WTC11 (cell line): ENCODE data around the gene DISC1. TPM values are rescaled to one million over a fixed set of nuclear protein-coding genes. Genes with fewer than 3 reads are reported as not detected.

Source experiments
- ATAC-seq: fragments of 200-7000 bp; cut with Tn5 transposase; 2 replicates; pipeline ENCODE4 v1.10.0; 2021; ENCODE audit warnings: mild to moderate bottlenecking, moderate library complexity
- CTCF ChIA-PET: fragments of 300-600 bp; sonication (Branson Sonifier 250); formaldehyde crosslinking; loops from one replicate; lab custom pipeline; 2021; ENCODE audit warnings: antibody characterized with exemption; lab: Charles Lee
- POLR2A ChIA-PET: fragments of 350-600 bp; sonication (Branson Sonifier 250); formaldehyde crosslinking; loops from one replicate; lab custom pipeline; 2021; ENCODE audit warnings: antibody characterized with exemption; lab: Charles Lee
- DNase-seq: peaks from one replicate; pipeline ENCODE4 v3.0.0; 2021; ENCODE audit warnings: low spot score
- H3K27ac Mint-ChIP-seq: 2 replicates; pipeline ENCODE4 v1.8.0; 2021; ENCODE audit warnings: mixed read lengths
- H3K27me3 Mint-ChIP-seq: 2 replicates; pipeline ENCODE4 v1.8.0; 2021; ENCODE audit warnings: low read depth, mild to moderate bottlenecking, moderate library complexity, mixed read lengths
- H3K36me3 Mint-ChIP-seq: 2 replicates; pipeline ENCODE4 v1.8.0; 2021; ENCODE audit warnings: mixed read lengths
- H3K4me1 Mint-ChIP-seq: 2 replicates; pipeline ENCODE4 v1.8.0; 2022; ENCODE audit warnings: mixed read lengths
- H3K4me3 Mint-ChIP-seq: 2 replicates; pipeline ENCODE4 v1.8.0; 2021; ENCODE audit warnings: mild to moderate bottlenecking, moderate library complexity, mixed read lengths
- H3K9me3 Mint-ChIP-seq: 2 replicates; pipeline ENCODE4 v1.8.0; 2021; ENCODE audit warnings: mixed read lengths
- RELA ChIP-seq: sonication (generic); formaldehyde crosslinking; IDR thresholded peaks from 2 replicates; pipeline ENCODE4 v1.8.1; 2022; ENCODE audit warnings: missing genetic modification reagents, mild to moderate bottlenecking, borderline replicate concordance
- TCF7 ChIP-seq: sonication (generic); formaldehyde crosslinking; IDR thresholded peaks from 2 replicates; pipeline ENCODE4 v1.8.0; 2022; ENCODE audit warnings: mild to moderate bottlenecking, low read depth, missing genetic modification reagents, moderate library complexity
- TEAD1 ChIP-seq: sonication (generic); formaldehyde crosslinking; IDR thresholded peaks from 2 replicates; pipeline ENCODE4 v1.8.0; 2022; ENCODE audit warnings: mild to moderate bottlenecking, missing genetic modification reagents
- total RNA-seq: library from RNA; stranded (reverse); gene quantifications from 3 replicates; pipeline ENCODE4 v1.2.3, GENCODE V29; 2021
- TF ChIP-seq, protein P1 (sequence below): sonication (generic); formaldehyde crosslinking; IDR thresholded peaks from 2 replicates; pipeline ENCODE4 v1.8.0; 2022; ENCODE audit warnings: mild to moderate bottlenecking, missing genetic modification reagents
- TF ChIP-seq, protein P2 (sequence below): sonication (generic); formaldehyde crosslinking; IDR thresholded peaks from 2 replicates; pipeline ENCODE4 v1.8.1; 2022; ENCODE audit warnings: mild to moderate bottlenecking, moderate library complexity, missing genetic modification reagents
- TF ChIP-seq, protein P3 (sequence below): sonication (generic); formaldehyde crosslinking; IDR thresholded peaks from 2 replicates; pipeline ENCODE4 v1.8.1; 2023; ENCODE audit warnings: mild to moderate bottlenecking, missing genetic modification reagents
- TF ChIP-seq, protein P4 (sequence below): sonication (generic); formaldehyde crosslinking; IDR thresholded peaks from 2 replicates; pipeline ENCODE4 v1.8.1; 2023; ENCODE audit warnings: mild to moderate bottlenecking, missing genetic modification reagents, moderate library complexity
- TF ChIP-seq, protein P5 (sequence below): sonication (generic); formaldehyde crosslinking; IDR thresholded peaks from 2 replicates; pipeline ENCODE4 v1.8.1; 2023; ENCODE audit warnings: mild to moderate bottlenecking, moderate library complexity, missing genetic modification reagents
- TF ChIP-seq, protein P6 (sequence below): sonication (generic); formaldehyde crosslinking; IDR thresholded peaks from 2 replicates; pipeline ENCODE4 v1.8.0; 2023; ENCODE audit warnings: mild to moderate bottlenecking, missing genetic modification reagents
- TF ChIP-seq, protein P7 (sequence below): fragments of 250-450 bp; sonication (Bioruptor Pico); conservative IDR thresholded peaks from 2 replicates; pipeline ENCODE4 v1.9.0; 2021; ENCODE audit warnings: mild to moderate bottlenecking
- TF ChIP-seq, protein P8 (sequence below): sonication (generic); formaldehyde crosslinking; conservative IDR thresholded peaks from 2 replicates; pipeline ENCODE4 v1.8.1; 2023; ENCODE audit warnings: mild to moderate bottlenecking, low read depth, missing genetic modification reagents, moderate library complexity
- TF ChIP-seq, protein P9 (sequence below): sonication (generic); formaldehyde crosslinking; IDR thresholded peaks from 2 replicates; pipeline ENCODE4 v1.8.1; 2023; ENCODE audit warnings: mild to moderate bottlenecking, missing genetic modification reagents

The DISC1 gene
- total RNA-seq, 1 experiment from 2014 or later, result 5.5 TPM

DNA sequence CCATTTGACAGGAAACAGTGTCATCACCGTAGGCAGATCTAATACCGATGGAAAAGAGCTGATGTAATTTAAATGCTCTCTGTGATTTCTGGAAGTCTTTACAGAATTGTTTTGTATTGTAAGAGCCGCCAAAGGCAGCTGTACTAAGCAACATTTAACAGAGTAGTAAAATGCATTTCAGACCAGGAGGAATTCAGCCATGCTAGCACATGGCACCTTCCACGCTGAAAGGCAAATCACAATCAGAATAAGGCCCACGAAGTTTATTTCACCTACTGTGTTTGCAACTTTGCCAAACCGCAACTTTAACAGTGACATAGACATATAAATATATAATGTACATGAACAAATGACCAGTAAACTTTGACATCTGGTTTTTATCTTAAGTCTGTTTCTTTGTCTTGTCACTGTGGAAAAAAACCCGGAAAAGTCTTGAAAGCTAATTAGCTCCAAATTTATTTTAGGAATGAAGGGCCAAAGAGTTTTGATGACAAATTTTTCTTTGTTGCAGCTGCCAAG is 26.1 kb upstream of the DISC1 start (continued):
- TF ChIP-seq, protein P1, sequence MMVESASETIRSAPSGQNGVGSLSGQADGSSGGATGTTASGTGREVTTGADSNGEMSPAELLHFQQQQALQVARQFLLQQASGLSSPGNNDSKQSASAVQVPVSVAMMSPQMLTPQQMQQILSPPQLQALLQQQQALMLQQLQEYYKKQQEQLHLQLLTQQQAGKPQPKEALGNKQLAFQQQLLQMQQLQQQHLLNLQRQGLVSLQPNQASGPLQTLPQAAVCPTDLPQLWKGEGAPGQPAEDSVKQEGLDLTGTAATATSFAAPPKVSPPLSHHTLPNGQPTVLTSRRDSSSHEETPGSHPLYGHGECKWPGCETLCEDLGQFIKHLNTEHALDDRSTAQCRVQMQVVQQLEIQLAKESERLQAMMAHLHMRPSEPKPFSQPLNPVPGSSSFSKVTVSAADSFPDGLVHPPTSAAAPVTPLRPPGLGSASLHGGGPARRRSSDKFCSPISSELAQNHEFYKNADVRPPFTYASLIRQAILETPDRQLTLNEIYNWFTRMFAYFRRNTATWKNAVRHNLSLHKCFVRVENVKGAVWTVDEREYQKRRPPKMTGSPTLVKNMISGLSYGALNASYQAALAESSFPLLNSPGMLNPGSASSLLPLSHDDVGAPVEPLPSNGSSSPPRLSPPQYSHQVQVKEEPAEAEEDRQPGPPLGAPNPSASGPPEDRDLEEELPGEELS (CRISPR knock-in tag), result no peak
- TF ChIP-seq RELA (CRISPR knock-in tag), result no peak
- TF ChIP-seq, protein P2, sequence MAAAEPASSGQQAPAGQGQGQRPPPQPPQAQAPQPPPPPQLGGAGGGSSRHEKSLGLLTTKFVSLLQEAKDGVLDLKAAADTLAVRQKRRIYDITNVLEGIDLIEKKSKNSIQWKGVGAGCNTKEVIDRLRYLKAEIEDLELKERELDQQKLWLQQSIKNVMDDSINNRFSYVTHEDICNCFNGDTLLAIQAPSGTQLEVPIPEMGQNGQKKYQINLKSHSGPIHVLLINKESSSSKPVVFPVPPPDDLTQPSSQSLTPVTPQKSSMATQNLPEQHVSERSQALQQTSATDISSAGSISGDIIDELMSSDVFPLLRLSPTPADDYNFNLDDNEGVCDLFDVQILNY (CRISPR knock-in tag), result no peak
- TF ChIP-seq TCF7, result no peak

DNA sequence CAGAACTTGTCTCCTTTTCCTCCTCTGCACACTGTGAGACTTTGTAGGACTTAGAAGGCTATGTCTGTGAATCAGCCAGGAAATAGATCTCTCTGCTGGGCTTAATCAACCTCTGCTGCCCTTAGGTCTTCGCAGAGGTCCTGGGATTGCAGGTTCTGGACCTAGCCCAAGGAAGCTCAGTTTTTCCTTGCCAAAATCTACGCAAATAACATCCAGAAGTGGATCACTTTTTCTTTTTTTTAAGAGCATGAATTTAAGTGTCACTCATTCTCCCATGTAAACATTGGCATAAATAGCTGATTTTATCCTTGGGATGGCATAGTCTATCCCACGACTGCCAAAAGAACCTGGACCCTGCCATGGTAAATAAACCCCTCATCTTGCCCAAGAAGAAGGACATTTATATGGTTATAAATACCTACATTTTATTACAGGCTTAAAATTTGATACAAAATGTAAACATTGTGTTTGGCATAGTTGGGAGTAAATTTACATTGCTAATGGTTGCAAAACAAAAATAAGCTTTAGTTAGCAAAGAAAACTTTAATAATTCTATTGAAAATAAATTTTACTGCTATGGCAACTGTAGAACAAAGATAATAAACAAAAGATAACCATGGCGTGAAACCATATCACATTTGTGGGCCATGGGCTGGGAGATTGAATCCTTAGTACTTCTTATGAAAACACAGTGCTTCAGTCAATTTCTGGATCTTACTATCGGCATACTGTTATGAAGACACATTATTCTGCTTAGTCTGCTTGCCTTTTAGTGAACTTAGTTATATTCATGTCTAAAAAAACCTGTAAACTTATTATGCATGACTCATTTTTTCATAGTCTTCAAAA is 24.5 kb upstream of the DISC1 start:
- Mint-ChIP-seq H3K36me3 (no peaks in the 10 kb centered on the region), H3K27ac (no peak overlapping the region), H3K27me3 (peaks cover 5% of the 10 kb centered on the region), H3K4me1 (peaks cover 13% of the 10 kb centered on the region), H3K4me3 (no peak overlapping the region), H3K9me3 (no peaks in the 10 kb centered on the region)
- CTCF ChIA-PET, result interaction anchor here (1.8 kb wide), 1 partner anchor 286 kb away, joined by 4 read pairs; no protein-coding TSS in a partner anchor
- POLR2A ChIA-PET, result no interaction called here
- ATAC-seq (no peak), DNase-seq (no peak)
- TF ChIP-seq, protein P3, sequence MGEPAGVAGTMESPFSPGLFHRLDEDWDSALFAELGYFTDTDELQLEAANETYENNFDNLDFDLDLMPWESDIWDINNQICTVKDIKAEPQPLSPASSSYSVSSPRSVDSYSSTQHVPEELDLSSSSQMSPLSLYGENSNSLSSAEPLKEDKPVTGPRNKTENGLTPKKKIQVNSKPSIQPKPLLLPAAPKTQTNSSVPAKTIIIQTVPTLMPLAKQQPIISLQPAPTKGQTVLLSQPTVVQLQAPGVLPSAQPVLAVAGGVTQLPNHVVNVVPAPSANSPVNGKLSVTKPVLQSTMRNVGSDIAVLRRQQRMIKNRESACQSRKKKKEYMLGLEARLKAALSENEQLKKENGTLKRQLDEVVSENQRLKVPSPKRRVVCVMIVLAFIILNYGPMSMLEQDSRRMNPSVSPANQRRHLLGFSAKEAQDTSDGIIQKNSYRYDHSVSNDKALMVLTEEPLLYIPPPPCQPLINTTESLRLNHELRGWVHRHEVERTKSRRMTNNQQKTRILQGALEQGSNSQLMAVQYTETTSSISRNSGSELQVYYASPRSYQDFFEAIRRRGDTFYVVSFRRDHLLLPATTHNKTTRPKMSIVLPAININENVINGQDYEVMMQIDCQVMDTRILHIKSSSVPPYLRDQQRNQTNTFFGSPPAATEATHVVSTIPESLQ (CRISPR knock-in tag), result no peak
- no peak for TF ChIP-seq TEAD1 (CRISPR knock-in tag)
- TF ChIP-seq, protein P4, sequence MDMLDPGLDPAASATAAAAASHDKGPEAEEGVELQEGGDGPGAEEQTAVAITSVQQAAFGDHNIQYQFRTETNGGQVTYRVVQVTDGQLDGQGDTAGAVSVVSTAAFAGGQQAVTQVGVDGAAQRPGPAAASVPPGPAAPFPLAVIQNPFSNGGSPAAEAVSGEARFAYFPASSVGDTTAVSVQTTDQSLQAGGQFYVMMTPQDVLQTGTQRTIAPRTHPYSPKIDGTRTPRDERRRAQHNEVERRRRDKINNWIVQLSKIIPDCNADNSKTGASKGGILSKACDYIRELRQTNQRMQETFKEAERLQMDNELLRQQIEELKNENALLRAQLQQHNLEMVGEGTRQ (CRISPR knock-in tag), result no peak
- TF ChIP-seq, protein P5, sequence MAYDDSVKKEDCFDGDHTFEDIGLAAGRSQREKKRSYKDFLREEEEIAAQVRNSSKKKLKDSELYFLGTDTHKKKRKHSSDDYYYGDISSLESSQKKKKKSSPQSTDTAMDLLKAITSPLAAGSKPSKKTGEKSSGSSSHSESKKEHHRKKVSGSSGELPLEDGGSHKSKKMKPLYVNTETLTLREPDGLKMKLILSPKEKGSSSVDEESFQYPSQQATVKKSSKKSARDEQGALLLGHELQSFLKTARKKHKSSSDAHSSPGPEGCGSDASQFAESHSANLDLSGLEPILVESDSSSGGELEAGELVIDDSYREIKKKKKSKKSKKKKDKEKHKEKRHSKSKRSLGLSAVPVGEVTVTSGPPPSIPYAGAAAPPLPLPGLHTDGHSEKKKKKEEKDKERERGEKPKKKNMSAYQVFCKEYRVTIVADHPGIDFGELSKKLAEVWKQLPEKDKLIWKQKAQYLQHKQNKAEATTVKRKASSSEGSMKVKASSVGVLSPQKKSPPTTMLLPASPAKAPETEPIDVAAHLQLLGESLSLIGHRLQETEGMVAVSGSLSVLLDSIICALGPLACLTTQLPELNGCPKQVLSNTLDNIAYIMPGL (CRISPR knock-in tag), result no peak
- TF ChIP-seq, protein P6, sequence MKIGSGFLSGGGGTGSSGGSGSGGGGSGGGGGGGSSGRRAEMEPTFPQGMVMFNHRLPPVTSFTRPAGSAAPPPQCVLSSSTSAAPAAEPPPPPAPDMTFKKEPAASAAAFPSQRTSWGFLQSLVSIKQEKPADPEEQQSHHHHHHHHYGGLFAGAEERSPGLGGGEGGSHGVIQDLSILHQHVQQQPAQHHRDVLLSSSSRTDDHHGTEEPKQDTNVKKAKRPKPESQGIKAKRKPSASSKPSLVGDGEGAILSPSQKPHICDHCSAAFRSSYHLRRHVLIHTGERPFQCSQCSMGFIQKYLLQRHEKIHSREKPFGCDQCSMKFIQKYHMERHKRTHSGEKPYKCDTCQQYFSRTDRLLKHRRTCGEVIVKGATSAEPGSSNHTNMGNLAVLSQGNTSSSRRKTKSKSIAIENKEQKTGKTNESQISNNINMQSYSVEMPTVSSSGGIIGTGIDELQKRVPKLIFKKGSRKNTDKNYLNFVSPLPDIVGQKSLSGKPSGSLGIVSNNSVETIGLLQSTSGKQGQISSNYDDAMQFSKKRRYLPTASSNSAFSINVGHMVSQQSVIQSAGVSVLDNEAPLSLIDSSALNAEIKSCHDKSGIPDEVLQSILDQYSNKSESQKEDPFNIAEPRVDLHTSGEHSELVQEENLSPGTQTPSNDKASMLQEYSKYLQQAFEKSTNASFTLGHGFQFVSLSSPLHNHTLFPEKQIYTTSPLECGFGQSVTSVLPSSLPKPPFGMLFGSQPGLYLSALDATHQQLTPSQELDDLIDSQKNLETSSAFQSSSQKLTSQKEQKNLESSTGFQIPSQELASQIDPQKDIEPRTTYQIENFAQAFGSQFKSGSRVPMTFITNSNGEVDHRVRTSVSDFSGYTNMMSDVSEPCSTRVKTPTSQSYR, result no peak
- TF ChIP-seq, protein P7, sequence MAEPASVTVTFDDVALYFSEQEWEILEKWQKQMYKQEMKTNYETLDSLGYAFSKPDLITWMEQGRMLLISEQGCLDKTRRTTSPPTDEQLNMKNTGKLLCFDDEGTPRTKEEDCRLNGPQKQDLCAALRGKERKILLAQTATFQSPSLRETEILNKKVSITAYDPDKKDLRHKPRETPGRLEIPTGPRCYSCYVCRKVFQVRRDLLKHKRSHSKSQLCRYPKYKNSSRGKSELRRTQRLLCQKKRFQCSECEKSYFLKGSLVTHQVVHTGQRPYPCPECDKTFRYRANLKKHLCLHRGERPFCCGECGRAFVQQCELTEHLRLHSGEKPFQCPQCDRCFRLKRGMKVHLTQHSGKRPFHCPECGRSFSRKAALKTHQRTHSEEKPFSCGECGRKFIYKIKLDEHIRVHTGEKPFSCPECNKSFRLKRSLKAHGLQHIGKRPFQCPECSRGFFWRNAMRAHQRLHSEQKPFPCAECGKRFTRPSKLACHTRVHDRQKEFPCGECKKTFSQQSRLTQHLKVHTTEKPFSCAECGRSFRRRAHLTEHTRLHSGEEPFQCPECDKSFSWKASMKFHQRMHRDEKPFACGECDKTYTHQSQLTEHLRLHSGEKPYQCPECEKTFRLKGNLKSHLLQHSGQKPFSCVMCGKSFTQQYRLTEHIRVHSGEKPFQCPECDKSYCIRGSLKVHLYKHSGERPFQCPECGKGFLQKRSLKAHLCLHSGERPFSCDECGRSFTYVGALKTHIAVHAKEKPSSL (CRISPR knock-in tag), result no peak
- TF ChIP-seq, protein P8, sequence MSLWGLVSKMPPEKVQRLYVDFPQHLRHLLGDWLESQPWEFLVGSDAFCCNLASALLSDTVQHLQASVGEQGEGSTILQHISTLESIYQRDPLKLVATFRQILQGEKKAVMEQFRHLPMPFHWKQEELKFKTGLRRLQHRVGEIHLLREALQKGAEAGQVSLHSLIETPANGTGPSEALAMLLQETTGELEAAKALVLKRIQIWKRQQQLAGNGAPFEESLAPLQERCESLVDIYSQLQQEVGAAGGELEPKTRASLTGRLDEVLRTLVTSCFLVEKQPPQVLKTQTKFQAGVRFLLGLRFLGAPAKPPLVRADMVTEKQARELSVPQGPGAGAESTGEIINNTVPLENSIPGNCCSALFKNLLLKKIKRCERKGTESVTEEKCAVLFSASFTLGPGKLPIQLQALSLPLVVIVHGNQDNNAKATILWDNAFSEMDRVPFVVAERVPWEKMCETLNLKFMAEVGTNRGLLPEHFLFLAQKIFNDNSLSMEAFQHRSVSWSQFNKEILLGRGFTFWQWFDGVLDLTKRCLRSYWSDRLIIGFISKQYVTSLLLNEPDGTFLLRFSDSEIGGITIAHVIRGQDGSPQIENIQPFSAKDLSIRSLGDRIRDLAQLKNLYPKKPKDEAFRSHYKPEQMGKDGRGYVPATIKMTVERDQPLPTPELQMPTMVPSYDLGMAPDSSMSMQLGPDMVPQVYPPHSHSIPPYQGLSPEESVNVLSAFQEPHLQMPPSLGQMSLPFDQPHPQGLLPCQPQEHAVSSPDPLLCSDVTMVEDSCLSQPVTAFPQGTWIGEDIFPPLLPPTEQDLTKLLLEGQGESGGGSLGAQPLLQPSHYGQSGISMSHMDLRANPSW, result no peak
- TF ChIP-seq, protein P9, sequence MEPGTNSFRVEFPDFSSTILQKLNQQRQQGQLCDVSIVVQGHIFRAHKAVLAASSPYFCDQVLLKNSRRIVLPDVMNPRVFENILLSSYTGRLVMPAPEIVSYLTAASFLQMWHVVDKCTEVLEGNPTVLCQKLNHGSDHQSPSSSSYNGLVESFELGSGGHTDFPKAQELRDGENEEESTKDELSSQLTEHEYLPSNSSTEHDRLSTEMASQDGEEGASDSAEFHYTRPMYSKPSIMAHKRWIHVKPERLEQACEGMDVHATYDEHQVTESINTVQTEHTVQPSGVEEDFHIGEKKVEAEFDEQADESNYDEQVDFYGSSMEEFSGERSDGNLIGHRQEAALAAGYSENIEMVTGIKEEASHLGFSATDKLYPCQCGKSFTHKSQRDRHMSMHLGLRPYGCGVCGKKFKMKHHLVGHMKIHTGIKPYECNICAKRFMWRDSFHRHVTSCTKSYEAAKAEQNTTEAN (CRISPR knock-in tag), result no peak
